HepG2 (cell line): ENCODE data around the gene COMP. TPM values are rescaled to one million over a fixed set of nuclear protein-coding genes. Genes with fewer than 3 reads are reported as not detected.

Source experiments
- ATAC-seq: fragments of 200-7000 bp; cut with Tn5 transposase; 3 replicates; pipeline ENCODE4 v1.9.1; 2020; ENCODE audit warnings: mild to moderate bottlenecking, moderate library complexity
- BruUV-seq: library from RNA; stranded (reverse); fragments of 400-500 nt; replicated peaks from 2 replicates; lab custom pipeline; 2021; lab: Mats Ljungman, UMichigan
- CTCF ChIA-PET: fragments of 300-600 bp; formaldehyde crosslinking; extraction: SDS; loops from one replicate; lab custom pipeline; 2021; ENCODE audit warnings: low total read pairs, inconsistent platforms, low intra/inter-chr PET ratio; lab: Yijun Ruan, JAX
- POLR2A ChIA-PET: fragments of 350-600 bp; sonication (Branson Sonifier 250); formaldehyde crosslinking; loops from one replicate; lab custom pipeline; 2020; ENCODE audit warnings: antibody characterized with exemption, inconsistent platforms; lab: Yijun Ruan, JAX
- DNase-seq: peaks from one replicate; pipeline ENCODE4 v3.0.0-alpha.2; 2015; ENCODE audit warnings: low spot score
- FAIRE-seq: peaks from 3 replicates; lab custom pipeline; 2011; peaks lifted over from hg19 to GRCh38; lab: Jason Lieb, UNC
- H2AFZ ChIP-seq: one replicate; pipeline ENCODE4 v1.6.1; 2011; ENCODE audit warnings: low read length, inconsistent platforms
- H3K27ac ChIP-seq: fragments of 300-600 bp; 3 replicates; pipeline ENCODE4 v1.8.0; 2011; ENCODE audit warnings: mixed run types, mild to moderate bottlenecking, mixed read lengths, low read length, inconsistent platforms; ENCODE audit not compliant: insufficient read depth; ENCODE audit errors: extremely low read length
- H3K27me3 ChIP-seq, 2 experiments: fragments of 200-600 bp in 1 of 2; 2 replicates in 1 of 2; 3 replicates in 1 of 2; pipeline versions ENCODE4 v1.6.0 to v1.8.0; 2011; ENCODE audit warnings: low read length in 2 of 2, mild to moderate bottlenecking in 2 of 2, moderate library complexity in 2 of 2, inconsistent platforms in 1 of 2; ENCODE audit not compliant: insufficient read depth in 2 of 2, control insufficient read depth in 1 of 2
- H3K36me3 ChIP-seq, 2 experiments: fragments of 200-600 bp in 1 of 2; replicated peaks in 1 of 2; 2 replicates in 1 of 2; 3 replicates in 1 of 2; pipeline versions ENCODE4 v1.5.1 to v1.8.0; 2011; ENCODE audit warnings: low read length in 2 of 2, inconsistent platforms in 1 of 2; ENCODE audit not compliant: insufficient read depth in 2 of 2, control insufficient read depth in 1 of 2
- H3K4me1 ChIP-seq: 2 replicates; pipeline ENCODE4 v1.5.1; 2012; ENCODE audit warnings: low read length, inconsistent platforms; ENCODE audit not compliant: insufficient read depth
- H3K4me2 ChIP-seq: 2 replicates; pipeline ENCODE4 v1.6.0; 2011; ENCODE audit warnings: low read depth, low read length, inconsistent platforms
- H3K4me3 ChIP-seq, 3 experiments: fragments of 200-600 bp in 1 of 3; sonication (generic), shearing (Covaris generic) in 1 of 3; replicated peaks in 1 of 3; 2 replicates each; pipeline ENCODE4 v1.5.1; 2011 to 2016; ENCODE audit warnings: low read length in 3 of 3, inconsistent platforms in 2 of 3, low read depth in 2 of 3, mild to moderate bottlenecking in 2 of 3, control low read depth in 1 of 3, mixed read lengths in 1 of 3; ENCODE audit not compliant: insufficient read depth in 1 of 3
- H3K79me2 ChIP-seq: one replicate; pipeline ENCODE4 v1.6.1; 2011; ENCODE audit warnings: low read length, inconsistent platforms; ENCODE audit not compliant: insufficient read depth
- H3K9ac ChIP-seq: 2 replicates; pipeline ENCODE4 v1.6.0; 2011; ENCODE audit warnings: mild to moderate bottlenecking, low read depth, low read length, inconsistent platforms; ENCODE audit not compliant: insufficient read depth
- H3K9me3 ChIP-seq: 2 replicates; pipeline ENCODE4 v1.5.1; 2012; ENCODE audit warnings: mild to moderate bottlenecking, low read length
- H4K20me1 ChIP-seq: 2 replicates; pipeline ENCODE4 v1.6.0; 2011; ENCODE audit warnings: inconsistent platforms, mild to moderate bottlenecking, low read length, moderate library complexity; ENCODE audit not compliant: insufficient read depth
- CBX1 ChIP-seq: IDR thresholded peaks from one replicate; pipeline ENCODE4 v1.6.1; 2016; ENCODE audit warnings: antibody characterized with exemption, low read depth
- ETV6 ChIP-seq: sonication (generic); formaldehyde crosslinking; conservative IDR thresholded peaks from 2 replicates; pipeline ENCODE4 v1.4.0; 2020; ENCODE audit warnings: missing genetic modification reagents
- IKZF1 ChIP-seq: fragments of 450-650 bp; IDR thresholded peaks from 2 replicates; pipeline ENCODE4 v1.7.1; 2016
- RFX3 ChIP-seq: IDR thresholded peaks from 2 replicates; pipeline ENCODE4 v1.6.1; 2016; ENCODE audit warnings: missing biosample characterization, missing genetic modification reagents
- TARDBP ChIP-seq: sonication (generic); formaldehyde crosslinking; IDR thresholded peaks from 2 replicates; pipeline ENCODE4 v1.8.0; 2022; ENCODE audit warnings: mild to moderate bottlenecking, missing genetic modification reagents
- WIZ ChIP-seq: sonication (generic); formaldehyde crosslinking; IDR thresholded peaks from 2 replicates; pipeline ENCODE4 v1.5.1; 2020; ENCODE audit warnings: mild to moderate bottlenecking, missing genetic modification reagents
- ZNF563 ChIP-seq: sonication (generic); formaldehyde crosslinking; IDR thresholded peaks from 2 replicates; pipeline ENCODE4 v1.8.0; 2022; ENCODE audit warnings: mild to moderate bottlenecking, moderate library complexity, missing genetic modification reagents
- ZNF567 ChIP-seq: sonication (generic); formaldehyde crosslinking; IDR thresholded peaks from 2 replicates; pipeline ENCODE4 v1.8.1; 2023; ENCODE audit warnings: mild to moderate bottlenecking, missing genetic modification reagents, borderline replicate concordance
- WGBS: methylation state at CpG from one replicate; pipeline ENCODE4 v1.1.6; 2017; ENCODE audit warnings: low lambda C conversion rate; 5-methylcytosine and 5-hydroxymethylcytosine counted together
- in situ Hi-C: cut with HindIII; loops from 2 replicates; pipeline ENCODE4 v1.10.0; 2017; ENCODE audit warnings: low pct_unique_long_range_greater_than_20kb; ENCODE audit not compliant: extremely low pct_ligation_motif_present
- intact Hi-C: fragments of 100-400 bp; cut with micrococcal nuclease; formaldehyde crosslinking; loops from one replicate; pipeline ENCODE4 v1.10.0; 2022; ENCODE audit not compliant: unreplicated experiment
- polyA plus RNA-seq, 8 experiments: library from polyadenylated mRNA; depleted of rRNA in 3 of 8; stranded (reverse) in 7 of 8; unstranded in 1 of 8; fragments of >200 nt; fragmentation: Illumina TruSeq in 4 of 8; extraction: Trizol in 4 of 8; gene quantifications; 2 replicates each; pipeline versions ENCODE4 v1.2.1 to v1.2.3, GENCODE V29; 2011 to 2016; ENCODE audit warnings: low read depth in 4 of 8, missing spikeins in 1 of 8, mixed read lengths in 1 of 8; ENCODE audit not compliant: insufficient read depth in 1 of 8
- total RNA-seq, 5 experiments: library from RNA; depleted of rRNA; stranded (reverse); fragments of >200 nt; fragmentation: Illumina TruSeq; extraction: Trizol; gene quantifications; 2 replicates each; pipeline ENCODE4 v1.2.3, GENCODE V29; 2016; ENCODE audit warnings: low read depth in 1 of 5
- TF ChIP-seq, protein P1 (sequence below): sonication (generic); formaldehyde crosslinking; IDR thresholded peaks from 2 replicates; pipeline ENCODE4 v1.9.0; 2021; ENCODE audit warnings: mild to moderate bottlenecking, missing genetic modification reagents
- TF ChIP-seq, protein P2 (sequence below): fragments of 450-650 bp; IDR thresholded peaks from 2 replicates; pipeline ENCODE4 v1.6.1; 2016
- TF ChIP-seq, protein P3 (sequence below): sonication (generic); formaldehyde crosslinking; IDR thresholded peaks from 2 replicates; pipeline ENCODE4 v1.8.1; 2023; ENCODE audit warnings: mild to moderate bottlenecking, missing genetic modification reagents, borderline replicate concordance

Gene COMP
- total and polyA plus RNA-seq, 2 of the 13 experiments (the other 11 are each of a cell fraction or from before 2014, with no cell fraction given): 0.04 to 0.13 TPM

- CTCF ChIA-PET: interaction anchor here (2.0 kb wide), 1 partner anchor 77 kb away, joined by 9 read pairs; no protein-coding TSS in a partner anchor
- intact Hi-C loops: loop anchor here (1.0 kb wide), 1 partner anchor 77 kb away; no protein-coding TSS in a partner anchor
- Histone ChIP-seq H3K4me3 (no peak overlapping the region), H3K27me3 (no peaks in the 10 kb centered on the region)
- no peak for DNase-seq
- TF ChIP-seq TARDBP (CRISPR knock-in tag): 0 out of 2 replicates have a peak, but pooled peaks have one; percentile 26
- TF ChIP-seq CBX1: no peak
- TF ChIP-seq, protein P1, sequence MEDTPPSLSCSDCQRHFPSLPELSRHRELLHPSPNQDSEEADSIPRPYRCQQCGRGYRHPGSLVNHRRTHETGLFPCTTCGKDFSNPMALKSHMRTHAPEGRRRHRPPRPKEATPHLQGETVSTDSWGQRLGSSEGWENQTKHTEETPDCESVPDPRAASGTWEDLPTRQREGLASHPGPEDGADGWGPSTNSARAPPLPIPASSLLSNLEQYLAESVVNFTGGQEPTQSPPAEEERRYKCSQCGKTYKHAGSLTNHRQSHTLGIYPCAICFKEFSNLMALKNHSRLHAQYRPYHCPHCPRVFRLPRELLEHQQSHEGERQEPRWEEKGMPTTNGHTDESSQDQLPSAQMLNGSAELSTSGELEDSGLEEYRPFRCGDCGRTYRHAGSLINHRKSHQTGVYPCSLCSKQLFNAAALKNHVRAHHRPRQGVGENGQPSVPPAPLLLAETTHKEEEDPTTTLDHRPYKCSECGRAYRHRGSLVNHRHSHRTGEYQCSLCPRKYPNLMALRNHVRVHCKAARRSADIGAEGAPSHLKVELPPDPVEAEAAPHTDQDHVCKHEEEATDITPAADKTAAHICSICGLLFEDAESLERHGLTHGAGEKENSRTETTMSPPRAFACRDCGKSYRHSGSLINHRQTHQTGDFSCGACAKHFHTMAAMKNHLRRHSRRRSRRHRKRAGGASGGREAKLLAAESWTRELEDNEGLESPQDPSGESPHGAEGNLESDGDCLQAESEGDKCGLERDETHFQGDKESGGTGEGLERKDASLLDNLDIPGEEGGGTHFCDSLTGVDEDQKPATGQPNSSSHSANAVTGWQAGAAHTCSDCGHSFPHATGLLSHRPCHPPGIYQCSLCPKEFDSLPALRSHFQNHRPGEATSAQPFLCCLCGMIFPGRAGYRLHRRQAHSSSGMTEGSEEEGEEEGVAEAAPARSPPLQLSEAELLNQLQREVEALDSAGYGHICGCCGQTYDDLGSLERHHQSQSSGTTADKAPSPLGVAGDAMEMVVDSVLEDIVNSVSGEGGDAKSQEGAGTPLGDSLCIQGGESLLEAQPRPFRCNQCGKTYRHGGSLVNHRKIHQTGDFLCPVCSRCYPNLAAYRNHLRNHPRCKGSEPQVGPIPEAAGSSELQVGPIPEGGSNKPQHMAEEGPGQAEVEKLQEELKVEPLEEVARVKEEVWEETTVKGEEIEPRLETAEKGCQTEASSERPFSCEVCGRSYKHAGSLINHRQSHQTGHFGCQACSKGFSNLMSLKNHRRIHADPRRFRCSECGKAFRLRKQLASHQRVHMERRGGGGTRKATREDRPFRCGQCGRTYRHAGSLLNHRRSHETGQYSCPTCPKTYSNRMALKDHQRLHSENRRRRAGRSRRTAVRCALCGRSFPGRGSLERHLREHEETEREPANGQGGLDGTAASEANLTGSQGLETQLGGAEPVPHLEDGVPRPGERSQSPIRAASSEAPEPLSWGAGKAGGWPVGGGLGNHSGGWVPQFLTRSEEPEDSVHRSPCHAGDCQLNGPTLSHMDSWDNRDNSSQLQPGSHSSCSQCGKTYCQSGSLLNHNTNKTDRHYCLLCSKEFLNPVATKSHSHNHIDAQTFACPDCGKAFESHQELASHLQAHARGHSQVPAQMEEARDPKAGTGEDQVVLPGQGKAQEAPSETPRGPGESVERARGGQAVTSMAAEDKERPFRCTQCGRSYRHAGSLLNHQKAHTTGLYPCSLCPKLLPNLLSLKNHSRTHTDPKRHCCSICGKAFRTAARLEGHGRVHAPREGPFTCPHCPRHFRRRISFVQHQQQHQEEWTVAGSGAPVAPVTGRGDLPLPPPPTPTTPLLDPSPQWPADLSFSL: peak; percentile 71; the same call in 1 of the 2 replicates
- TF ChIP-seq, protein P2, sequence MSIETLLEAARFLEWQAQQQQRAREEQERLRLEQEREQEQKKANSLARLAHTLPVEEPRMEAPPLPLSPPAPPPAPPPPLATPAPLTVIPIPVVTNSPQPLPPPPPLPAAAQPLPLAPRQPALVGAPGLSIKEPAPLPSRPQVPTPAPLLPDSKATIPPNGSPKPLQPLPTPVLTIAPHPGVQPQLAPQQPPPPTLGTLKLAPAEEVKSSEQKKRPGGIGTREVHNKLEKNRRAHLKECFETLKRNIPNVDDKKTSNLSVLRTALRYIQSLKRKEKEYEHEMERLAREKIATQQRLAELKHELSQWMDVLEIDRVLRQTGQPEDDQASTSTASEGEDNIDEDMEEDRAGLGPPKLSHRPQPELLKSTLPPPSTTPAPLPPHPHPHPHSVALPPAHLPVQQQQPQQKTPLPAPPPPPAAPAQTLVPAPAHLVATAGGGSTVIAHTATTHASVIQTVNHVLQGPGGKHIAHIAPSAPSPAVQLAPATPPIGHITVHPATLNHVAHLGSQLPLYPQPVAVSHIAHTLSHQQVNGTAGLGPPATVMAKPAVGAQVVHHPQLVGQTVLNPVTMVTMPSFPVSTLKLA: peak; percentile 77
- no peak for TF ChIP-seq RFX3 (CRISPR knock-in tag)
- 0 out of 2 replicates have a peak, but pooled peaks have one; percentile 36 for TF ChIP-seq IKZF1
- no peak for TF ChIP-seq WIZ
- no peak for TF ChIP-seq ETV6 (CRISPR knock-in tag)
- no peak for TF ChIP-seq ZNF563 (CRISPR knock-in tag)
- TF ChIP-seq, protein P3, sequence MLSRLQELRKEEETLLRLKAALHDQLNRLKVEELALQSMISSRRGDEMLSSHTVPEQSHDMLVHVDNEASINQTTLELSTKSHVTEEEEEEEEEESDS (CRISPR knock-in tag): no peak
- TF ChIP-seq ZNF567: no peak
- TF ChIP-seq, all 625 proteins: peak for 4
- H4K20me1 ChIP-seq: no peaks in the 10 kb centered on the region
- no peaks in the 10 kb centered on the region for H3K9me3 ChIP-seq
- no peaks in the 10 kb centered on the region for H3K36me3 ChIP-seq
- POLR2A ChIA-PET: no interaction called here
- no TSS peak for BruUV-seq
- H3K27ac ChIP-seq: no peak overlapping the region
- no peak overlapping the region for H2AFZ ChIP-seq
- no peak overlapping the region for H3K9ac ChIP-seq
- no peaks in the 10 kb centered on the region for H3K79me2 ChIP-seq
- WGBS: 74% methylated on average over 12 of the region's 13 CpGs
- ATAC-seq (no peak), FAIRE-seq (no peak)
- in situ Hi-C loops: no loop called here
- no peak overlapping the region for H3K4me2 ChIP-seq
- H3K4me1 ChIP-seq: no peaks in the 10 kb centered on the region
Measured at GRCh38 chr19:18770663-18771327, 20.3 kb downstream of the COMP start.
